ENCODE results near the gene POLR2L. TPM values are rescaled to one million over a fixed set of nuclear protein-coding genes. Genes with fewer than 3 reads are reported as not detected.

POLR2L gene
- total and polyA plus RNA-seq, 2 of the 13 experiments (the other 11 are each of a cell fraction or from before 2014, with no cell fraction given), result 104 to 114 TPM

DNA sequence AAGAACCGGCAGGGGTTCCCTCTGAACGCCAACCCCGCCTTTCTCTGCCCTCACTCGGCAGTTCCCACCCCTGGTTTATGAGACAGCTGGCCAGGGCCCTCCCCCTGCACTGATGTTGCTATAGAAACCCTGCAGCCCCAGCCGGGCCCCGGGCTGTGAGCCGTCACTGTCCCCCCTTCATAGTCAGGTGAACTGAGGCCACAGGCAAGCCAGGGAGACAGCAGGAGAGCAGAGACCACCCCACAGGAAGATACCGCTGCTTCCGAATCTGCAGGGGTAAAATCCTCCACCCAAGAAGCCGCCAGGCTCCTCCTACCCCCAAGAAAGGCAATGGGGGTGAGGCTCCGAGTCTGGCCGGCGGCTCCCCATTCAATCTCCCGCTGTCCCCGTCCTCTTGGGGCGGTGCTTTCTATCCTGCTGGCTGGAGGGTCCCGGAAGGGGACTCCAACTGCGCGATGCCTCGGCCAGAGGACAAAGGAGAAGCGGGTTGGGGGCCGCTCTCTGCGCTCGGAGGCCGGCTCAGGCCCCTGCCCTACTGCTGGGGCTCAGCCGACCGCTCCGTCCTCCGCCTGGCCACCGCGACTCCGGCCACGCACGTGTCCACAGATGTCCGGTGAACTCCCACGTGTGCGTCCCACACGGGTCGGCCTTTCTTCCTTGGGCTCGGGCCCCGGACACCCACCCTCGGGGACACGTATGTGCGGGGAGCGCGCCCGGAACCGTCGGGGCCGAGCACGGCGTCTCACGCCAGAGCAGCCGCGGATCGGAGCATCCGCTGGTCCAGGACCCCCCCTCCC is 44.8 kb downstream of the POLR2L start (continued):
- TF ChIP-seq, protein P1, sequence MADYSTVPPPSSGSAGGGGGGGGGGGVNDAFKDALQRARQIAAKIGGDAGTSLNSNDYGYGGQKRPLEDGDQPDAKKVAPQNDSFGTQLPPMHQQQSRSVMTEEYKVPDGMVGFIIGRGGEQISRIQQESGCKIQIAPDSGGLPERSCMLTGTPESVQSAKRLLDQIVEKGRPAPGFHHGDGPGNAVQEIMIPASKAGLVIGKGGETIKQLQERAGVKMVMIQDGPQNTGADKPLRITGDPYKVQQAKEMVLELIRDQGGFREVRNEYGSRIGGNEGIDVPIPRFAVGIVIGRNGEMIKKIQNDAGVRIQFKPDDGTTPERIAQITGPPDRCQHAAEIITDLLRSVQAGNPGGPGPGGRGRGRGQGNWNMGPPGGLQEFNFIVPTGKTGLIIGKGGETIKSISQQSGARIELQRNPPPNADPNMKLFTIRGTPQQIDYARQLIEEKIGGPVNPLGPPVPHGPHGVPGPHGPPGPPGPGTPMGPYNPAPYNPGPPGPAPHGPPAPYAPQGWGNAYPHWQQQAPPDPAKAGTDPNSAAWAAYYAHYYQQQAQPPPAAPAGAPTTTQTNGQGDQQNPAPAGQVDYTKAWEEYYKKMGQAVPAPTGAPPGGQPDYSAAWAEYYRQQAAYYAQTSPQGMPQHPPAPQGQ (CRISPR knock-in tag; IDR thresholded peaks at IDR 0.05; ENCODE audit: borderline replicate concordance), result no peak
- TF ChIP-seq MAFK (conservative IDR thresholded peaks at IDR 0.05 in 1 of 2, IDR thresholded peaks at IDR 0.05 in 1 of 2; ENCODE audit: low read length in 2 of 2), result no peak
- no peak for TF ChIP-seq ZNF138 (CRISPR knock-in tag; IDR thresholded peaks at IDR 0.05; ENCODE audit: low read depth)
- TF ChIP-seq, protein P2, sequence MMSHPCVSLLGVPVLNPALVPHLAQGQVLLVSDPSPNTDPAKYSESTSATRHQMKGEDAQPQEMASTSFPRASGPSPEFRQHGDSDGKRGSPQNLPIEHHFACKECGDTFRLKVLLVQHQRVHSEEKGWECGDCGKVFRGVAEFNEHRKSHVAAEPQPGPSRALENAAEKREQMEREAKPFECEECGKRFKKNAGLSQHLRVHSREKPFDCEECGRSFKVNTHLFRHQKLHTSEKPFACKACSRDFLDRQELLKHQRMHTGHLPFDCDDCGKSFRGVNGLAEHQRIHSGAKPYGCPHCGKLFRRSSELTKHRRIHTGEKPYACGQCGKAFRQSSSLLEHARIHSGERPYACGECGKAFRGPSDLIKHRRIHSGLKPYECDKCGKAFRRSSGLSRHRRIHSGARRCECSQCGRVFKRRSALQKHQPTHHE (CRISPR knock-in tag; IDR thresholded peaks at IDR 0.05; ENCODE audit: borderline replicate concordance), result no peak
- TF ChIP-seq TOE1 (CRISPR knock-in tag; IDR thresholded peaks at IDR 0.05), result no peak
- TF ChIP-seq KAT7 (CRISPR knock-in tag; IDR thresholded peaks at IDR 0.05; ENCODE audit: borderline replicate concordance), result no peak
- no peak for TF ChIP-seq ZNF616 (CRISPR knock-in tag; IDR thresholded peaks at IDR 0.05; ENCODE audit: low read depth)
- TF ChIP-seq, protein P3, sequence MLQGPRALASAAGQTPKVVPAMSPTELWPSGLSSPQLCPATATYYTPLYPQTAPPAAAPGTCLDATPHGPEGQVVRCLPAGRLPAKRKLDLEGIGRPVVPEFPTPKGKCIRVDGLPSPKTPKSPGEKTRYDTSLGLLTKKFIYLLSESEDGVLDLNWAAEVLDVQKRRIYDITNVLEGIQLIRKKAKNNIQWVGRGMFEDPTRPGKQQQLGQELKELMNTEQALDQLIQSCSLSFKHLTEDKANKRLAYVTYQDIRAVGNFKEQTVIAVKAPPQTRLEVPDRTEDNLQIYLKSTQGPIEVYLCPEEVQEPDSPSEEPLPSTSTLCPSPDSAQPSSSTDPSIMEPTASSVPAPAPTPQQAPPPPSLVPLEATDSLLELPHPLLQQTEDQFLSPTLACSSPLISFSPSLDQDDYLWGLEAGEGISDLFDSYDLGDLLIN (CRISPR knock-in tag; IDR thresholded peaks at IDR 0.05; ENCODE audit: borderline replicate concordance), result 0 out of 2 replicates have a peak, but pooled peaks have one; percentile 27
- no peak for TF ChIP-seq ZSCAN12 (CRISPR knock-in tag; IDR thresholded peaks at IDR 0.05)
- TF ChIP-seq, protein P4, sequence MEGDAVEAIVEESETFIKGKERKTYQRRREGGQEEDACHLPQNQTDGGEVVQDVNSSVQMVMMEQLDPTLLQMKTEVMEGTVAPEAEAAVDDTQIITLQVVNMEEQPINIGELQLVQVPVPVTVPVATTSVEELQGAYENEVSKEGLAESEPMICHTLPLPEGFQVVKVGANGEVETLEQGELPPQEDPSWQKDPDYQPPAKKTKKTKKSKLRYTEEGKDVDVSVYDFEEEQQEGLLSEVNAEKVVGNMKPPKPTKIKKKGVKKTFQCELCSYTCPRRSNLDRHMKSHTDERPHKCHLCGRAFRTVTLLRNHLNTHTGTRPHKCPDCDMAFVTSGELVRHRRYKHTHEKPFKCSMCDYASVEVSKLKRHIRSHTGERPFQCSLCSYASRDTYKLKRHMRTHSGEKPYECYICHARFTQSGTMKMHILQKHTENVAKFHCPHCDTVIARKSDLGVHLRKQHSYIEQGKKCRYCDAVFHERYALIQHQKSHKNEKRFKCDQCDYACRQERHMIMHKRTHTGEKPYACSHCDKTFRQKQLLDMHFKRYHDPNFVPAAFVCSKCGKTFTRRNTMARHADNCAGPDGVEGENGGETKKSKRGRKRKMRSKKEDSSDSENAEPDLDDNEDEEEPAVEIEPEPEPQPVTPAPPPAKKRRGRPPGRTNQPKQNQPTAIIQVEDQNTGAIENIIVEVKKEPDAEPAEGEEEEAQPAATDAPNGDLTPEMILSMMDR (CRISPR knock-in tag; IDR thresholded peaks at IDR 0.05), result no peak
- no peak for TF ChIP-seq ZSCAN9 (CRISPR knock-in tag; IDR thresholded peaks at IDR 0.05; ENCODE audit: borderline replicate concordance)
- TF ChIP-seq, protein P5, sequence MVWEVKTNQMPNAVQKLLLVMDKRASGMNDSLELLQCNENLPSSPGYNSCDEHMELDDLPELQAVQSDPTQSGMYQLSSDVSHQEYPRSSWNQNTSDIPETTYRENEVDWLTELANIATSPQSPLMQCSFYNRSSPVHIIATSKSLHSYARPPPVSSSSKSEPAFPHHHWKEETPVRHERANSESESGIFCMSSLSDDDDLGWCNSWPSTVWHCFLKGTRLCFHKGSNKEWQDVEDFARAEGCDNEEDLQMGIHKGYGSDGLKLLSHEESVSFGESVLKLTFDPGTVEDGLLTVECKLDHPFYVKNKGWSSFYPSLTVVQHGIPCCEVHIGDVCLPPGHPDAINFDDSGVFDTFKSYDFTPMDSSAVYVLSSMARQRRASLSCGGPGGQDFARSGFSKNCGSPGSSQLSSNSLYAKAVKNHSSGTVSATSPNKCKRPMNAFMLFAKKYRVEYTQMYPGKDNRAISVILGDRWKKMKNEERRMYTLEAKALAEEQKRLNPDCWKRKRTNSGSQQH (CRISPR knock-in tag; IDR thresholded peaks at IDR 0.05; ENCODE audit: low read depth), result no peak
- TF ChIP-seq, protein P6, sequence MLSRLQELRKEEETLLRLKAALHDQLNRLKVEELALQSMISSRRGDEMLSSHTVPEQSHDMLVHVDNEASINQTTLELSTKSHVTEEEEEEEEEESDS (CRISPR knock-in tag; IDR thresholded peaks at IDR 0.05; ENCODE audit: borderline replicate concordance), result no peak
- TF ChIP-seq ZNF557 (CRISPR knock-in tag; IDR thresholded peaks at IDR 0.05), result no peak
- no peak for TF ChIP-seq ZNF510 (CRISPR knock-in tag; IDR thresholded peaks at IDR 0.05; ENCODE audit: low read depth)
- no peak for TF ChIP-seq TBX3 (IDR thresholded peaks at IDR 0.05; ENCODE audit: borderline replicate concordance)
- TF ChIP-seq SNRNP70 (IDR thresholded peaks at IDR 0.05; ENCODE audit: low read depth, low read length), result no peak
- no peak for TF ChIP-seq ZBTB21 (CRISPR knock-in tag; IDR thresholded peaks at IDR 0.05)
- TF ChIP-seq RXRA (CRISPR knock-in tag; IDR thresholded peaks at IDR 0.05), result peak; percentile 40
- no peak; the same call in 1 of the 2 replicates for TF ChIP-seq EEA1 (CRISPR knock-in tag; IDR thresholded peaks at IDR 0.05; ENCODE audit: borderline replicate concordance)
